PFSK-1 (cell line): ENCODE data around the gene G3BP1.

ENCODE experiments used
- POLR2AphosphoS5 ChIP-seq: IDR thresholded peaks from 2 replicates; pipeline ENCODE4 v1.6.1; 2012; ENCODE audit warnings: low read depth, mild to moderate bottlenecking, control low read depth, low read length, moderate library complexity
- SIN3A ChIP-seq: IDR thresholded peaks from 2 replicates; pipeline ENCODE4 v1.6.1; 2012; ENCODE audit warnings: mild to moderate bottlenecking, low read length, moderate library complexity, borderline replicate concordance; ENCODE audit not compliant: insufficient read depth

- TF ChIP-seq SIN3A = no peak
- no peak for TF ChIP-seq POLR2AphosphoS5
Observed at GRCh38 chr5:151739395-151739794, 32.4 kb upstream of the G3BP1 start.
